Uterus (tissue), 2 donors: ENCODE measurements around the gene FDXR.

Experiments used
- POLR2A ChIP-seq, 2 donors: fragments of 450-650 bp; IDR thresholded peaks; one replicate each; pipeline ENCODE4 v1.6.1; 2016; ENCODE audit warnings: antibody characterized with exemption in 2 of 2, mild to moderate bottlenecking in 1 of 2, moderate library complexity in 1 of 2
- TF ChIP-seq, protein P1 (sequence below), 4 experiments: fragments of 200-600 bp in 2 of 4; fragments of 450-650 bp in 2 of 4; sonication (generic) in 2 of 4; IDR thresholded peaks; one replicate each; pipeline ENCODE4 v1.5.1; 2016 to 2019; ENCODE audit warnings: antibody characterized with exemption in 4 of 4, mild to moderate bottlenecking in 2 of 4, moderate library complexity in 1 of 4

DNA sequence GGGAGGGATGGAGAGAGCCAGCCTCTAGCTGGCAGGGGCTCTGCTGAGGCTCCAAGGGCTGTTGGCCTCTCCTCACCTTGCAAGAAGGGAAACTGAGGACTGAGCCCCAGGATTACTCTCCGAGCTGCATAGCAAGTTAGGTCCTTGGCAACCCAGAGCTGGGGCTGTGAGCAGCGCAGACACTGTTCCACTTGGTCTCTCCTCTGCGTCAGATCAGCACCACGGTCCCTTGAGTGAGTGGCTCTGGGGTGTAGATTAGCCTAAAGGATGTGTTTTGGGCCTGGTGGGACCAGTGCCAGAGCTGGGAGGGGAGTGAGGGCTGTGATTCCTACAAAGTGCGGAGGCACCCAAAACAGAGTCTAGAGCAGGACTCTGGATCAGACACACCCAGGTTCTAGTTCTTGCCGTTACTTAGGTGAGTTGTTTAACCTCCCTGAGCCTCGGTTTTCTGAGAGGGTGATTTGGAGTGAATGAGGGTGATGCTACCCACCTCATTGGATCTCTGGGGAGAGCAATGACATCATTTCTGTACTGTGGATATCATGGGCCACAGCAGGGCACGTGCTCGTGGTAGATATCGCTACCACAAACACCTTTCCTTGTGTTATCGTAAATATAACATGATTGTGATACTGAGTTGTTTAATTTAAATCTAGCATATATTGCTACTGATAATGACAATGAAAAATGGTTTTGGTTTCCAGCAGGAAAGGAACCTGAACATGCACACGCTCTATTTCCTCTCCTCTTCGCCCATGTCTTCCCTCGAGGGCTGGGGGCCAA, 28.8 kb upstream of the FDXR start:
- TF ChIP-seq, protein P1, sequence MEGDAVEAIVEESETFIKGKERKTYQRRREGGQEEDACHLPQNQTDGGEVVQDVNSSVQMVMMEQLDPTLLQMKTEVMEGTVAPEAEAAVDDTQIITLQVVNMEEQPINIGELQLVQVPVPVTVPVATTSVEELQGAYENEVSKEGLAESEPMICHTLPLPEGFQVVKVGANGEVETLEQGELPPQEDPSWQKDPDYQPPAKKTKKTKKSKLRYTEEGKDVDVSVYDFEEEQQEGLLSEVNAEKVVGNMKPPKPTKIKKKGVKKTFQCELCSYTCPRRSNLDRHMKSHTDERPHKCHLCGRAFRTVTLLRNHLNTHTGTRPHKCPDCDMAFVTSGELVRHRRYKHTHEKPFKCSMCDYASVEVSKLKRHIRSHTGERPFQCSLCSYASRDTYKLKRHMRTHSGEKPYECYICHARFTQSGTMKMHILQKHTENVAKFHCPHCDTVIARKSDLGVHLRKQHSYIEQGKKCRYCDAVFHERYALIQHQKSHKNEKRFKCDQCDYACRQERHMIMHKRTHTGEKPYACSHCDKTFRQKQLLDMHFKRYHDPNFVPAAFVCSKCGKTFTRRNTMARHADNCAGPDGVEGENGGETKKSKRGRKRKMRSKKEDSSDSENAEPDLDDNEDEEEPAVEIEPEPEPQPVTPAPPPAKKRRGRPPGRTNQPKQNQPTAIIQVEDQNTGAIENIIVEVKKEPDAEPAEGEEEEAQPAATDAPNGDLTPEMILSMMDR (IDR thresholded peaks at IDR 0.05): no peak
- no peak for TF ChIP-seq POLR2A (IDR thresholded peaks at IDR 0.05)
